ENCODE results near the gene FBXL15.

Gene FBXL15

DNA sequence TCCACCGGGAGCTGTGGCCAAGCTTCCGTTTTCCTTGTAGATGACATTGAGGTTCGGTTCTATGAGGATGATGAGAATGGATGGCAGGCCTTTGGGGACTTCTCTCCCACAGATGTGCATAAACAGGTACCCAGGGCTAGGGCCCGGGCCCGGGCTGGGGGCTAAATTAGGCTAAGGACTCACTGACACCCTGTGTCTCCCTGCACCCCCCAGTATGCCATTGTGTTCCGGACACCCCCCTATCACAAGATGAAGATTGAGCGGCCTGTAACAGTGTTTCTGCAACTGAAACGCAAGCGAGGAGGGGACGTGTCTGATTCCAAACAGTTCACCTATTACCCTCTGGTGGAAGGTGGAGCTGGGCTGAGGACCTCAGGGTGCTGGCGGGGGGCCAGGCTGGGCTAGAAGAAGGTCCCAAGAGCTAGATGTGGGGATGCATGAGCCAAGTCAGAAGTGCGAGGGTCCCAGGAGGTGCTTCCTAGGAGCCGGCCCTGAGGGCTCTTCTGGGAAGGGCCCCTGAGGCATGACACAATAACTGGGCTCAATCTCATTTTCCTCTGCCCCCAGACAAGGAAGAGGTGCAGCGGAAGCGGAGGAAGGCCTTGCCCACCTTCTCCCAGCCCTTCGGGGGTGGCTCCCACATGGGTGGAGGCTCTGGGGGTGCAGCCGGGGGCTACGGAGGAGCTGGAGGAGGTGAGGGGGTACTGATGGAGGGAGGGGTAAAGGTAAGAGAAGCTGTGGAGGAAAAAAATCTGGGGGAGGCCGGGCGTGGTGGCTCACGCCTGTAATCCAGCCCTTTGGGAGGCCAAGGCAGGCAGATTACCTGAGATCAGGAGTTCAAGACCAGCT, 22.2 kb upstream of the FBXL15 start:
- no peak for DNase-seq

GRCh38 chr10:102399217-102400021, 21.2 kb upstream of the FBXL15 start:
- peak; percentile 70 for DNase-seq

DNA sequence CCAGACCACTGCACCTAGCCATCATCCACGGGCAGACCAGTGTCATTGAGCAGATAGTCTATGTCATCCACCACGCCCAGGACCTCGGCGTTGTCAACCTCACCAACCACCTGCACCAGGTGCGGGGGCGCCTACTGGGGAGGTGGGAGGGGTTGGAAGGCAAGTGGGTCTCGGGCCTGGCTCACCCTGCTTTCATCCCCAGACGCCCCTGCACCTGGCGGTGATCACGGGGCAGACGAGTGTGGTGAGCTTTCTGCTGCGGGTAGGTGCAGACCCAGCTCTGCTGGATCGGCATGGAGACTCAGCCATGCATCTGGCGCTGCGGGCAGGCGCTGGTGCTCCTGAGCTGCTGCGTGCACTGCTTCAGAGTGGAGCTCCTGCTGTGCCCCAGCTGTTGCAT, 20.6 kb upstream of the FBXL15 start:
- peak; percentile 4 for DNase-seq

DNA sequence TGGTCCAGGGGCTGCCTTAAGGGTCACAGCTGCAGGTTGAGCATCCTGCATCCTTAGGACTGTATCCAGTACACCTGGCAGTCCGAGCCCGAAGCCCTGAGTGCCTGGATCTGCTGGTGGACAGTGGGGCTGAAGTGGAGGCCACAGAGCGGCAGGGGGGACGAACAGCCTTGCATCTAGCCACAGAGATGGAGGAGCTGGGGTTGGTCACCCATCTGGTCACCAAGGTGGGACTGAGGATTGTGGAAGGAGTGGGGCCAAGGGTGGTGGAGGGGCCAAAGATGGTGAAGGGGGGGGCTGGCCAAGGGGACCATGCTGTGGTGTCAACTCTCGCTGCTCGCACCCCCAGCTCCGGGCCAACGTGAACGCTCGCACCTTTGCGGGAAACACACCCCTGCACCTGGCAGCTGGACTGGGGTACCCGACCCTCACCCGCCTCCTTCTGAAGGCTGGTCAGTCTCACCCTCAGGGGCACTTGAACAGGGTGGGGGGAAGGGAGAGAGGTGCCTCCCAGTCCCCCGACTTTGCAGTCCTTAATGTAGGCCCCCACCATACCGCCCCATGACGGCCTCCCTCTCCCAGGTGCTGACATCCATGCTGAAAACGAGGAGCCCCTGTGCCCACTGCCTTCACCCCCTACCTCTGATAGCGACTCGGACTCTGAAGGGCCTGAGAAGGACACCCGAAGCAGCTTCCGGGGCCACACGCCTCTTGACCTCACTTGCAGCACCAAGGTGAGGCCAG, 19.9 kb upstream of the FBXL15 start:
- no peak for DNase-seq

DNA sequence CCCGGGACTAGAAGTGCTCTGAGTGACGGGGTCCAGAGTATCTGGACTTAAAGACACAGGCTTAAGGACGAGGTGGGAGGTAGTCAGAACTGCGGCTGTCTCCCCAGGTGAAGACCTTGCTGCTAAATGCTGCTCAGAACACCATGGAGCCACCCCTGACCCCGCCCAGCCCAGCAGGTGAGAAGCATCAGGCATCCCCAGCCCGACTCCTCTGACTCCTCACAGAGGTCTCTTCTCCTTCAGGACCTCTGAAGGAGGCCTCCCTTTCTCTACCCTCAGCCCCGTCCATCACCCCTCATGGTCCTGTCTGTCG, 19.3 kb upstream of the FBXL15 start:
- no peak for DNase-seq

GRCh38 chr10:102401735-102402511, 18.7 kb upstream of the FBXL15 start:
- DNase-seq: no peak

GRCh38 chr10:102402512-102402896, 18.1 kb upstream of the FBXL15 start:
- DNase-seq: no peak

DNA sequence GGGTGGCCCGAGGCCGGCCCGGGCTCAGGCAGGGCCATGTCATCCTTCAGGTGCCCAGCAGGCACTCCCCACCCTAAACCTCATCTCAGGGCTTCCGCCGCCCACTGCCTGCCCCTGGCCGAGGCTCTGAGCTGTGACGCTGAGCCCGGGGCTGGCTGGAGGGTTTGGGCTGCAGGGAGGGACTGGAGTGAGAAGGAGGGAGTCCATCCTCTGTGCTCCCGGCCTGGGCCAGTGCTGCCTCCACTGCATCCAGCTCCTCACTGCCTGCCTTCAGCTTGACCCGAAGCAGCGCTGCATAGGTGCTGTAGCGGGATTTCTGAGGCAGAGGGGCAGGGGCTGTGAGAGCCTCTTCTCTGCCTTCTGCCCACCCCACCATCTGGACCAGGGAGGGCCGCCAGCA, 17.5 kb upstream of the FBXL15 start:
- DNase-seq: no peak

DNA sequence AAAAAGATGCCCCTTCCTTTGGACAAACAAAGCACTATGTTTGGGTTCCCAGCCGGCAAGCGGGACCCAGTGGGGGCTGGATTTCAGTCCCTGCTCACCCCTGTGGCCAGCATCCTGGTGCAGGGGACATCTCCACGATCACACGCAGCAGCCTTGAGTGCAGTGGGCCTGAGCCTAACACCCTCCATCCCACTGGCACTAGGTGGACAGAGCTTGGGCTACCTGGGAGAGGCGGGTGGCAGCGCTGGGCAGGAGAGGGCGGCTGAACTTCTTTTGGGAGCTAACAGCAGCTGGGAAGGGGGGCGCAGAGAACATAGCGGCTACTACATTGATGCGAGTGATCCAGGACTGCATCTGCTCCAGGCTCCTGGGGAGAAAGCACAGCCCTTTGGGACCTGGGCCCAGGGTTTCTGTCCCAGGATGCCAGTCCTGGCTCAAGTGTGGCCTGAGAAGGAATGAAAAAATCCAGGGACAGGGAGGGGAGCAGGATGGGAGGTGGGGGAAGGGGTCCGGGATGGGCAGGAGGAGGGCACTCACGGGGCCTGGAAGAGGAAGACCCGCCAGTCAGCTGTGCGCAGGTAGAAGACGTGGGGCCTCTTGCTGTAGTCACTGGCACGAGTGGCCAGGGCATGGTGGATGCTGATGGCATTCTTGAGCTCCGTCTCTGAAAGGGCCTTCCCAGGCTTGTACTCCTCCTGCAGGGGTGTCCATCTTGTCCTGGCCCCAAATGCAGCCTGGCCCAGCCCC, 16.1 kb upstream of the FBXL15 start:
- no peak for DNase-seq

DNA sequence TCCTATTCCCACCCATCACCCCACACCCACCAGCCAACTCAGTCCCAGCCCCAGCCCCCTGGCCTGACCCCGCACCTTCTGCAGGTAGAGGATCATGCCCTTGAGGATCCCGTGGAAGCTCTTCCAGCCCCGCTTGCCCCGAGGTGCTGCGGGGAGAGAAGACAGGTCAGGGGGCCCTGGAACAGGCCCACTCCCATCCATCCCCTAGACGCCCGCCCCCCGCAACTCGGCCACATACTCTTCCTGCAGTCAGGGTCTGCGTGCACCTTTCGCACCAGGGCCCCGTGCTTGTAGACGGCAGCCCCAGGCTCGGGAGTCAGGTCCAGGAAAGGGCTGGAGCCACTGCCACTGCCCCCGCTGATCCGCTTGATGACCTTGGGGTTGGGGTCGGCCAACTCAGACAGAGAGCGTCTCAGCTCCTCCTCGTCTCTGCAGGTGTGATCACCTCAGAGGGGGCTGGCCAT, 15.5 kb upstream of the FBXL15 start:
- DNase-seq: no peak

- DNase-seq: no peak
Observed at GRCh38 chr10:102405632-102406031, 15.0 kb upstream of the FBXL15 start.

GRCh38 chr10:102406815-102407214, 13.8 kb upstream of the FBXL15 start:
- DNase-seq: no peak

DNA sequence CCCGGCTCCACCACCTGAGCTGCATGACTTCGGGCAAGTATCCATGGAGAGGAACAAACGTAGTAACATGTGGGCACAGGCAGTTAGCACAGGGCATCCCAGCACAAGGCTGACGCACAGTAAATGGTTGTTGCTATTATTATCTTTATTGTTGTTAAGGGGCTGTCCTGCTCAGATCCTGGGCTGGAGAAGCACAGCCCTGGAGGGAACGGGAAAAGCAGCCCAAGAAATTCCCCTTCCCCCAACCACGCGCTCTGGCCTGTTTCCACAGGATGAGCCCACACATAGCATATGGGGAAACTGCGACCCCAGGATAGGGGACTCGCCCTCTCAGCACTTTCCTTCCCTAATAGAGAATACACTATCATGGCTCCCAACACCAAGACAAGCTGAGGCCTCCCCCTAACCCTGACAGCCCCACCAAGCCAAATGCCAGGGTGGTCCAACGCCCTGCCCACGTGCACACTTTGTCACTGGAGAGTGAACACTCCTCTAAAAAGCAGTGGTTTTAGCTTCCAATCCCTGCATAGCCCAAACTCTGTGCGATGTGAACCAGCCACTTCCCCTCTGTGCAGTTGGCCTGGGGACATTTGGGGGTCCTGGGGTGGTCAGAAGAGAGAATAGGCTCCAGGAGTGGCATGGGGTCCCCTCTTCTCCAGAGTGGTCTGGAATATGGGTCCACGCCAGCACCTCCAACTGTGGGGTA, 13.1 kb upstream of the FBXL15 start:
- no peak for DNase-seq

DNA sequence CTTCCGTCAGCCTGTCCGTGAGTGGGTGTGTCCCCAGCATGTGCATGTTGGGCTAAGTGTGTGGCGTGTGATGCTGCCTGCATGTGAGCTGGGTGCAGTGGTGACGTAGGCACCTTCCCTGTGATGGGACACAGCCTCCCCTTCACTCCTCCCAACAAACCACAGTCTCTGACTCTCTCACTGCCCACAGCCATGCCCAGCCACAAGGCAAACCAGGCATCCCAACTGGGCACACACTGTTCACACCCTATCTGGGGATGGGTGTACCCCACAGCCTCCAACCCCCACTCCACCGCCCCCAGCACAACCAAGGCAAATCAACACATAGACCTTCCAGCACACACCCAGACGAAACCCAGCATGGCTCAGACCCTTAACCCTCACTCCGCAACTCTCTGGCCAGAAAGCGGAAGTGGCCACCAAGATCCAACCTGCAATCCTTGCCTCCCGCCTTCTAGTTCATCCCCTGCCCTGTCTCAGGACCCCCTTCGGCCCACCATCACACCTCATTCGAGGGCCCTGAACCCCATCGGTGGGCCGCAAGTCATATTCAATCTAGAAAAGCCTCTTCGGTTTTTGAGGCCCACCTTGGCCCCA, 12.4 kb upstream of the FBXL15 start:
- no peak for DNase-seq

DNA sequence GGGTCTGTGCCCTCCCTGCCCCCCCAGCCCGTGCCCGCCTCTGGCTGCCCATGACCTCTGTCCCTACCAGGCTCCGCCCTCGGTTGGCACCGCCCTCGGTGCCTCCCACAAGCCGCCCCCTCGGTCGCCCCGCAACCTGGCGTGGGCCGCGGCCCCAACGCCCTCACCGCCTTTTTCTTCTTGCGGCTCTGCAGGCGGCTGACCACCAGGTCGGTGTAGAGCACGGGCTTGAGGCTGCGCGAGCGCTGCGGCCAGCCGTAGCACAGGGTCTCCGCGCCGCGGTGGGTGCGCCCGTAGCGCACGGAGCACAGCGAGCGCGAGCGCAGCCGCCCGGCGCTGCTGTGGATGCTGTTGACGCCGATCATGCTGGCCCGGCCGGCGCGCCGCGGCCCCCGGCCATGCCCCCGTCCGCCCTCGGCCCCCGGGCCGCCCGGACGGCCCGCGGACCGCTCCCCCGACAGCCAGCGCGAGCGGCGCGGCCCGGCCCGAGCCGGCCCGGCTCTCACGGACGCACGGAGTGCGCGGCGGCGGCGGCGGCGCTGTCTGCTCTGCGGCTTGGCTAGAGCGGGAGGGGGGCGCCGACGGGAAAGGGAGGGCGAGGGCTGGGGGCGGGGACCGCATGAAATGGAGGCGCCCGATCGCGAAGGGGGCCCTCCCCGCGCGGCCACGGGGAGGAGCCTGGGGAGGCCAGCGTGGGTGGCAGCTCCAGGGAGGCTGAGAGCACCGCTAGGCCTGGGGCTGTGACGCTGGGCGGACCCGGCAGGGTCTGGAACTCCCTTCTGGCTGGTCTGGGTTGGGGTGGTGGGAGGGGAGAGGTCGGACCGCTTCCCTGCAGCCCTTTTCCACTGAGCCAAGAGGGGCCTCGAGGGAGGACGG, 11.7 kb upstream of the FBXL15 start:
- peak; percentile 25 for DNase-seq

GRCh38 chr10:102409604-102410428, 10.8 kb upstream of the FBXL15 start:
- DNase-seq: no peak

DNA sequence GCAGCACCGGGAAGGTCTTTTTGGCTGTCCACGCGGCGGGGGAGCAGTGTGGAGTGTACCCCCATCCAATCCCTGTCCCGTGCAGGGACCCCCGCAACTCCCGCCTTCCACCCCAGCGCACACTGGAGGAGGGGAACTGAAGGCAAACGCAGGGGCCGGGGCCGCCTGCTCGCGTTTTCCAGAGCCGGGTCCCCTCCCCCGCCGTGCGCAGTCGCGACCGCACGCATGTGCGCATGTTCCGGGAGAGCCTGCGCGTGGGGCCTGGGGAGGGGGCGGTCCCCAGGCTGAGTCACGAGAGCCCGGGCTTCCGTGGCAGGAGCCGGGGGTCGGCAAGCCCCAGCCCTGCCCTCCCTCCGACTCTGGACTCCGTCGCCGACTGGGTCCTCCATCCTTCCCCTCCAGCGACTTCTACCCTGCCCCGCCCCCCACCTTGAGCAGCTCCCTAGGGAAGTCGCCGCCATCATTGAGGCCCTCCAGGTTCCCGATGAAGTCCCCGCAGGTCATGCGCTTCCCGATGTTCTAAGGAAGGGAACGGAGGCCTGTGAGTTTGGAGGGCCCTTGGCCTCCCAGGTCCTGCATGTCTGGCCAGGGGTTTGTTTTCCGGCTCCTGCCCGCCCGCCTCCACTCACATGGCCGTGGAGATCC, 10.1 kb upstream of the FBXL15 start:
- no peak for DNase-seq

Data from NCI-H1092 treated with DMSO at 0.1 percent for 48 hours (cell line).